Retinal pigment epithelial cell (primary cell): ENCODE data around the gene SMCHD1.

ENCODE experiments used
- DNase-seq: peaks from one replicate; pipeline ENCODE4 v3.0.0-alpha.2; 2010; ENCODE audit warnings: low read depth
- H3K4me3 ChIP-seq: 2 replicates; pipeline ENCODE4 v1.5.1; 2011; ENCODE audit warnings: mild to moderate bottlenecking, low read length, control low read depth, moderate library complexity
- TF ChIP-seq, protein P1 (sequence below): conservative IDR thresholded peaks from 2 replicates; pipeline ENCODE4 v1.5.1; 2011; ENCODE audit warnings: low read depth, low read length, control low read depth, inconsistent platforms

Gene SMCHD1

DNA sequence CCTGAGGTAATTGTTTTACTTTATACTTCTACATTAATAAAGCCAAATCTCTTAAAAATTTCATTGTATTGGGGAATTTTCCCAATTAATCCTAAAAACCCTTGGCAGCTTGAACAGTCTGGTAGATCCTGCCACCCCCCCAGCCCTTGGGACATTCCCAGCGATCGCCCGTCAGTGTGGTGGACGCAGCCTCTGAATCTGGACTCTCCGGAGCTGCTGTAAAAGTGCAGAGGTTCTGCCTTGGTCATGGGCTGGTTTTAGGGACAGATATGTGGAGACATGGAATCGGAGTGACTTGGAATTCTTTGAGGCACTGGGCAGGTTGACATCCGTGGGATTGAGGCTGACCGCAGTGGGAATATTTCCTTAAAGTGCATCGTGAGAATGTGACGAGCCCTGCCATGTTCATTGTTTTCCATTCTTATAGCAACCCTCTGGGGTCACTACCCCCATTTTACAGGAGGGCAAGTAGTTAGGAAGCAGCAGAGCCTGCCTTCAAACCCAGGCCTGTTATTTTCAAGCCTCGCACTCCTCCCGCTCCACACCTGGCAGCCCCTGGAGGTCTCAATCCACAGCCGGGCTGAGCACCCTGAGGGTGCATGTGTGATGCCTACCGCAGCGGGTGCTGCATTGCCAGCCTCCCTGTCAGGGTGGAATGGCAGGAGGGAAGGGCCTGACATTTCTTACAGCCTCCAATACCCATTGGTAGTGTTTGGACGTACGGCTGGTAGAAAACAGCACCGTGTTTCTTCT is 197.8 kb downstream of the SMCHD1 start:
- no peak overlapping the region for H3K4me3 ChIP-seq
- TF ChIP-seq, protein P1, sequence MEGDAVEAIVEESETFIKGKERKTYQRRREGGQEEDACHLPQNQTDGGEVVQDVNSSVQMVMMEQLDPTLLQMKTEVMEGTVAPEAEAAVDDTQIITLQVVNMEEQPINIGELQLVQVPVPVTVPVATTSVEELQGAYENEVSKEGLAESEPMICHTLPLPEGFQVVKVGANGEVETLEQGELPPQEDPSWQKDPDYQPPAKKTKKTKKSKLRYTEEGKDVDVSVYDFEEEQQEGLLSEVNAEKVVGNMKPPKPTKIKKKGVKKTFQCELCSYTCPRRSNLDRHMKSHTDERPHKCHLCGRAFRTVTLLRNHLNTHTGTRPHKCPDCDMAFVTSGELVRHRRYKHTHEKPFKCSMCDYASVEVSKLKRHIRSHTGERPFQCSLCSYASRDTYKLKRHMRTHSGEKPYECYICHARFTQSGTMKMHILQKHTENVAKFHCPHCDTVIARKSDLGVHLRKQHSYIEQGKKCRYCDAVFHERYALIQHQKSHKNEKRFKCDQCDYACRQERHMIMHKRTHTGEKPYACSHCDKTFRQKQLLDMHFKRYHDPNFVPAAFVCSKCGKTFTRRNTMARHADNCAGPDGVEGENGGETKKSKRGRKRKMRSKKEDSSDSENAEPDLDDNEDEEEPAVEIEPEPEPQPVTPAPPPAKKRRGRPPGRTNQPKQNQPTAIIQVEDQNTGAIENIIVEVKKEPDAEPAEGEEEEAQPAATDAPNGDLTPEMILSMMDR, result no peak
- DNase-seq, result no peak

DNA sequence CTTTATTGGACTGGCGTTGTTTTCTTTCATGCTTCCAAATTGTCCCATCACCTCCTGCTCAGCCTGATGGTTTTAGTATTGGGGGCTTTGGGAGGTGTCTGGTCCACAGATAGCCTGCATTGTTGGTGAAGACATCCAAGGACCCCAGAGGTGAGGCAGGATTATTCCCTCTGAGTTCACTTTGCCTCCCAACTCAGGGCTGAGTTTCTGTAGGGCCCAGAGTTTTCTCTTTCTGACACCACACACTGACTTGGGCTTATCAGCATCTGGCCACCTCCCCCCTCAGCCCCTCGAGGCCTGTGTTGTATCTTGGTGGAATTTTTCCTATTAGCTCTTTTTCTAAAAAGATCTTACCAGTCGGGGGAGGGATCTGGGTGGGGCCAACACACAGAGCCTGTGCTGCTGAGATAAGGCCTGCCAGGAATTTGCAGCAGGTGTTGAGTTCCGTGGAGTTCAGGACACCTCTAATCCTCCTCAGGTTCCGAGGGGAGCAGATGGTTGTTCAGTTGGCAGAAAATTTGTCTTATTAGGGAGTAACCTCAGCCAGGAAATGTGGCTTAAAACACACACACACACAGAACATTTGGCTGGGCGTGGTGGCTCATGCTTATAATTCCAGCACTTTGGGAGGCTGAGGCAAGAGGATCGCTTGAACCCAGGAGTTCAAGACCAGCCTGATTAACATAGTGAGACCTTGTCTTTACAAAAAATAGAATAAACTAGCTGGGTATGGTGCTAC is 198.6 kb downstream of the SMCHD1 start:
- no peak for DNase-seq
- TF ChIP-seq, protein P1, result no peak
- no peak overlapping the region for H3K4me3 ChIP-seq
